GM21717 (cell line): ENCODE results near the gene SPECC1.
"Not testable (repeated sequence)": the region's sequence is repeated elsewhere in the genome, so short reads cannot be mapped to it uniquely, and the experiment has no call there.

Source experiments
- ATAC-seq: cut with Tn5 transposase; IDR thresholded peaks from one replicate; pipeline ENCODE4 v1.9.1; 2021; ENCODE audit warnings: mild to moderate bottlenecking, moderate library complexity; ENCODE audit not compliant: unreplicated experiment

SPECC1 gene

GRCh38 chr17:20363846-20364245 lies 354.7 kb downstream of the SPECC1 start:
- ATAC-seq = not testable (repeated sequence)
